Measurements from ENCODE around the gene CDKN2B.
A peak's percentile ranks its signal among the peaks of the same experiment; 100 is the strongest.

The CDKN2B gene

DNA sequence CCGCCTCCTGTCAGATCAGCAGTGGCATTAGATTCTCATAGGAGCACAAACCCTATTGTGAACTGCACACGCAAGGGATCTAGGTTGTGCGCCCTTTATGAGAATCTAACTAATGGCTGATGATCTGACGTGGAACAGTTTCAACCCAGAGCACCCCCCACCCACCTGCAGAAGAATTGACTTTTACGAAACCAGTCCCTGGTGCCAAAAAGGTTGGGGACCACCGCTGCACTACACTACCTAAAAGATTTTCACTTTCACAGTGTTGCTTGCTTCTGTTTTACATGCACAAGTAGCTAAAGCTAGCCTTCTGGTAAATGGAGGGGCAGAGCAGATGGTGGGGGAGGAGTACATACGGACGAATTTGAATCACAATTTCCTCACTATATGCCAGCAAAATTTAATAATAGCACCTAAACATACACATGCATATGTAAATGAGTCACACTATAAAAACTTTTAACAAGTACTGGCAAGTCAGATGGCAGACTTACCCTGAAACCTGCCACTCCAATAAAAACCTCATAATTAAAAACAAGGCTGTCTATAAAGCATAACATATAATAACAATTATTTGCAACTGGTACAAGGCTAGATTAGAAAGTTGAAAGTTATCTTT lies 24.0 kb upstream of the CDKN2B start:
- no peak for DNase-seq

DNA sequence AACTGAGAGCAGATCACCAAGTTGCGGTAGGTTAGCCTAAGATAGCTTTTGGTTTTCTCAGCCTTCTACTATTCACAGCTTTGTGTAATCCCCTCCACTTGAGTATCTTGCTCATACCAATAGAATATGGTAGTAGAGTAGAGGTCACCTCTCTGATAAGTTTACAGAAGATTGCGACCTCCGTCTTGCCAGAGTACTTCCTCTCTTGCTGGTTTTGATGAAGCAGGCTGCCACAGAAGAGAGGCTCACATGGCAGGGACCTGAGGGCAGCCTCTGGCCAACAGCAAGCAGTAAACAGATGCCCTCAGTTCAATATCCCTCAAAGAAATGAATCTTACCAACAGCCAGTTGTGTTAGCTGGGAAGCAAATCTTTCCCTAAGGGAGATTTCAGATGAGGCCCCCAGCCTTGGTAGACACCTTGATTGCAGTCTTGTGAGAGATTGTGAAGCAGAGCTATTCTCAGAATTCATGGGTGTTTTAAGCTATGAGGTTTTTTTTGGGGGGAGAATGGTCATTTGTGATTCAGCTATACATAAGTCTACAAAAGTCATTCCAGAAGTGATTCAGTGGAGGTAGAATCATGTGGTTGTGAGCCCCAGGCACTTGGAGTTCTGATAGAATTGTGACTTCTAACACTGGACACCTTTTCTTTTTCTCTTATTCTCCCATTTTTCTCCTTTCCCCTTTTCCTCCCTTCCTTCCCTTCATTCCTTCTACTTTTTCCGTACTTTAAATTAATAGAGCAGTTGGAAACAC lies 22.7 kb upstream of the CDKN2B start:
- no peak for DNase-seq

DNA sequence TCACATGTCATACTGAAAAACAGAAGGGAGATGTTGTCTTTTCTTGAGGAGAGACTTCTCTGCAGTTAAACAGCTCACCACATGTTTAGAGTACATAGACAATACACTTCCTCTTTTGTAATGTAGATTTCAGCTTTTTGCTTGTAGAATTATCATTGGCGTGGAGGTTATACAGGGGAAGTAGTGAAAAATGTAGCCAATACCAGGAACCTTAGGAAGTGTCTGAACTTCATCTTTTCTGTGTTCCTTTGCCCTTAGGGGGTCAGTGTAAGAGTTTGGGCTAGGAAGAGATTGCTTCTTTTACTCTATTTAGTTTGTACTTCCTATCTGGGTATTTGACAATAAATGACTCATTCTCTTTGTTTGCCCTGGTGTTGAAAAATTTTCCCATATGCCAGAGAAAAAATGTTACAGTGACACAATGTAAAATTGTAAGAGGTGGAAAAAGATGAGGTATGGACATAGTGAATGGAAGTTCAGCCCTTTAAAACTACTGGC lies 21.0 kb upstream of the CDKN2B start:
- no peak for DNase-seq

GRCh38 chr9:22029231-22029630 lies 20.1 kb upstream of the CDKN2B start:
- DNase-seq: no peak

GRCh38 chr9:22028394-22028793 lies 19.3 kb upstream of the CDKN2B start:
- no peak for DNase-seq

DNA sequence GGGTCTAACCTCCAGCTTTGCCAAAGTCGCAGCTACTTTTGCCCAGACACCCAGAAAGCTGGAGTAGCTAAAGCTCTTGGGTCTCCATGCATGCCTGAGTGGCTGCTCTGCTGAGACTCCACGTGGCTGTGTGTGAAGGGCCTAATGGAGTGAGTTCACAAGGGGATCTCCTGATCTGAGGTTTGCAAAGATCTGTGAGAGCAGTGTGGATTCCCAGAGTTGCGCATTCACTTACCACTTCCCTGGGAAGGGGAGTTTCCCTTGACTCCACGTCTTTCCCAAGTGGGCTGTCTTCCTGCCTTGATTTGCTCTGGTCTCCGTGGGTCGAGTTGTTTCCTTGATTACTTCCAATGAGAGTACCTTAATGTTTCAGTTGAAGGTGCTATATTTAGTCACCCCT lies 17.6 kb upstream of the CDKN2B start:
- no peak for DNase-seq

GRCh38 chr9:22022396-22022795 lies 13.3 kb upstream of the CDKN2B start:
- DNase-seq: no peak

GRCh38 chr9:22010866-22011625 lies 1.9 kb upstream of the CDKN2B start:
- no peak for DNase-seq

- DNase-seq: no peak
These were observed 382 bp upstream of the CDKN2B start for GRCh38 chr9:22009506-22009867.

GRCh38 chr9:22008384-22008716 lies 755 bp downstream of the CDKN2B start:
- no peak for DNase-seq

DNA sequence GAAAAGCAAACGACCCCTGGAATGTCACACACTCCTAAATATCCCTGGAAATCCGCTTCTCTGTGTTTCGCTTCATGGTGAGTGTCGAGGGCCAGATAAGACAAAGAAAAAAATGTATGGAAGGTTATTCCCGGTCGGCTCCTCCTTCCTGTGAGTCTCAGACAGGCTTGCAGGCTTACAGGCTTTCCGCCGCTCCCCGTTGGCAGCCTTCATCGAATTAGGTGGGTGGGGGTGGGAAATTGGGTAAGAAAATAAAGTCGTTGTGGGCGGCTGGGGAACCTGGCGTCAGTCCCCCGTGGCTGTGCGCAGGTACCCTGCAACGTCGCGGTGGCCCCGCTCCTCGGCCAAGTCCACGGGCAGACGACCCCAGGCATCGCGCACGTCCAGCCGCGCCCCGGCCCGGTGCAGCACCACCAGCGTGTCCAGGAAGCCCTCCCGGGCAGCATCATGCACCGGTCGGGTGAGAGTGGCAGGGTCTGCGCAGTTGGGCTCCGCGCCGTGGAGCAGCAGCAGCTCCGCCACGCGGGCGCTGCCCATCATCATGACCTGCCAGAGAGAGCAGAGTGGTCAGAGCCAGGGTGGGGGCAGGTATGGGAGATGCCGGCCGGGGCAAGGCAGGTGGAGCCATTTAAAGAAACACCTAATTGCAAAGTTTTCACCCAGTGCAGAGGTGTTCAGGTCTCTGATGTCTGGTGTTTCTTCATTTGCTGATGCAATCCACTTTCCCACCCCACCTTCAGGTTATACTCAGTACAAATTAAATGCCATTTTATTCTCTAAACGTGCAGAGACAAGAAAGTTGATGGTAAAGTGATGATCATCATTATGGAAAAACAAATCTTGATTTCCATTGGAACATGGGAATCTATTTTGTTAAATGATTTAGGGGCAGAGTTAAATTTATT lies 3.2 kb downstream of the CDKN2B start:
- DNase-seq: no peak

GRCh38 chr9:22005021-22005701 lies 3.9 kb downstream of the CDKN2B start:
- DNase-seq: no peak

- DNase-seq: no peak
These were observed 7.1 kb downstream of the CDKN2B start for GRCh38 chr9:22002038-22002437.

DNA sequence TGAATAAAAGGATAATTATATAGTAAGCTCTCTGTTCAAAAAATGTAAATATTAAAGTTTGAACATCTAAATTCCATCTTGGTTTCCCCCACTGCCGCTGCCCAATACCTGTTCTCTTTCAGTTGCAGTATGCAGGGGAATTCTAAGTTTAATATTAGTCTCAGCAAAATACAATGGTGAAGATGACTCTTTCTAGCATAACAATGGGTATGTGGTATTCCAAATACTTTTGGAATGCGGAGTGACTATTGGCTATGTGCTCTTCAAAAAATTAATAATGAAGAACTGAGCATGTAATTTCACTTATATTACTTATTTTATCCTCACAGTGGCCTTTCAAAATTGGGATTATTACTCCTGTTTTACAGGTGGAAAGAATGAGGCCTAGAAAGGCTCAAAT lies 11.1 kb downstream of the CDKN2B start:
- DNase-seq: no peak

DNA sequence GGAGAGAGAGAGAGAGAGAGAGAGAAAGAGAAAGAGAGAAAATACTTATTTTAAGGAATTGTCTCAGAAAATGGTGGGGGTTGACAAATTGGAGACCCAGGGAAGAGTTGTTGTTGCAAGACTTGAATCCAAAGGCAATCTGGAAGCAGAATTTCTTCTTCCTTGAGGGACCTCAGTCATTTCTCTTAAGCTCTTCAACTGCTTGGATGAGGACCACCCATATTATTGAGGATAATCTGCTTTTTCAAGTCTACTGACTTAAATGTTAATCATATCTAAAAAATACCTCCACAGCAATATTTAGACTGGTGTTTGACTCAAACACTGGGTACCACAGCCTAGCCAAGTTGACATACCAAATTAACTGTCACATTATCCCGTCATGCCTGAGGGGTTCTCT lies 11.6 kb downstream of the CDKN2B start:
- DNase-seq: no peak

DNA sequence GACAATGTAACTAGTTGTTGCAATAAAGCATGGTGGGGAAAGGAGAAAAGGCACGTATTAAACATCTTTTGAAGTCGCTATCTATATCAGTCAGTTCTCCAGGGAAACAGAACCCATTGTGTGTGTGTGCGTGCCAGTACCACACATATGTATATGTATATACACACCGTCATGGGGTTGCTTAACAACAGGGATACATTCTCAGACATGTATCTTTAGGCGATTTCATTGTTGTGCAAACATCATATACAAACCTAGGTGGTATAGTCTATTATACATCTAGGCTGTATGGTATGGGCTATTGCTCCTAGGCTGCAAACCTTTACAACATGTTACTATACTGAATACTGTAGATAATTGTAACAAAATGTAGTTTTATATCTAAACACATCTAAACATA lies 12.2 kb downstream of the CDKN2B start:
- no peak for DNase-seq

GRCh38 chr9:21996438-21996837 lies 12.7 kb downstream of the CDKN2B start:
- no peak for DNase-seq

DNA sequence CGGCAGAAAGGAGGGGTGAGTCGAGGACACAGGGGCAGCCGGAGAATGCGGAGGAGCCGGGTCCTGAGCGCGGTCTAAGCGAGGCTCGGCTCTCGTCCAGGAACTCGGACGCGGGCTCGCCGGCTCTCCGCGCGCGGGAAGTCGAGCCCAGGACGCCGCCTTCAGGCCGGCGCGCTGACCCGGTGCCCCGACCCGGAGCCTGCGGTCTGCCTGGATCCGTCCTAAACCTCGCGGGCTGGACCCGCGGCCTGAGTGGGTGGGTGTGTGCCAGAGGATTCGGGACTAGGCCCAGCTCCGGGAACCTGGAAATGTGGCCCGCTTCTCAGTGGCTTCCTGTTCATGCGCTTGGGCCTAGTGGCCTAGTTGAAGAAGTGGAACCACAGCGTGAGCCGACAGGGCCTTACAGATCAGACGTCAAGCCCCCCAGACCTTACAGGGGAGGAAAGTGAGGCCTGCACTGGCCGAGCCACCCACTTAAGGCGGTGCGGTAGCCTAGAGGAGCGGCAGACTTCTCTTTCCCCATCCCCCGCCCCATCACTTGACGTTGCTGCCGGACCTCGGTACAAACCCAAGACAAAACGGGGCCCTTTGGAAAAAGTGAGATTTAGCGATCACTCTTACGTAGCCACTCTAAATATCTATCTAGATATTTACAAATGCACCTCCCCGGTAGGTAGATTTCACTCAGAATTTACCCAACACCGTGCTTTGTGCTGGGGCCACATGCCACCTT lies 13.3 kb downstream of the CDKN2B start:
- no peak for DNase-seq

- peak; percentile 81 for DNase-seq
These were observed 14.0 kb downstream of the CDKN2B start for GRCh38 chr9:21995006-21995665.

DNA sequence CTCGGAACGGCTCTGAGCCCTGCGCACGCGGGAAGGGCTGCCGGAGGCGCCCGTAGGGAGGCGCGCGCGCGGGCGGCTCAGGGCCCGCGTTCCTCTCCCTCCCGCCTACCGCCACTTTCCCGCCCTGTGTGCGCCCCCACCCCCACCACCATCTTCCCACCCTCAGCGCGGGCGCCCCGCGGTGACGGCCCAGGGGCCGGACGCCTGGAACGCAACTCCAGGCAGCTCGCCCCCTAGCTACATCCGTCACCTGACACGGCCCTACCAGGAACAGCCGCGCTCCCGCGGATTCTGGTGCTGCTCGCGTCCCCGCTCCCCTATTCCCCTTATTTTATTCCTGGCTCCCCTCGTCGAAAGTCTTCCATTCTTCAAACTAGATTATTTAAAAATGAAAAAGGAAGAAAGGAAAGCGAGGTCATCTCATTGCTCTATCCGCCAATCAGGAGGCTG lies 14.5 kb downstream of the CDKN2B start, which contains the start of gene CDKN2B-AS1:
CDKN2B-AS1 (plus strand) TSS at position 236 of the 450 bp plus-strand sequence.
- DNase-seq: peak; percentile 78
